PC-9 (cell line): ENCODE data around the gene PUDP.

Experiments
- CTCF ChIP-seq: fragments of 200-600 bp; sonication (generic); conservative IDR thresholded peaks from 2 replicates; pipeline ENCODE4 v1.6.1; 2017; ENCODE audit warnings: mixed run types, antibody characterized with exemption, mild to moderate bottlenecking, moderate library complexity
- EZH2 ChIP-seq: fragments of 200-600 bp; sonication (generic); IDR thresholded peaks from 2 replicates; pipeline ENCODE4 v1.8.0; 2017; ENCODE audit warnings: antibody characterized with exemption, low read depth

GRCh38 chrX:7119950-7120877, 27.7 kb downstream of the PUDP start:
- TF ChIP-seq CTCF (no peak), EZH2 (no peak)
